NOMO-1 treated with dmso at 0.1 percent for 144 hours (cell line): ENCODE results near the gene PCDH9.

Source experiments
- DNase-seq: peaks from one replicate; lab custom pipeline; 2025; ENCODE audit not compliant: unreplicated experiment; lab: John Stamatoyannopoulos, UW

The PCDH9 gene

GRCh38 chr13:66618702-66619101, 611.4 kb downstream of the PCDH9 start:
- no peak for DNase-seq

DNA sequence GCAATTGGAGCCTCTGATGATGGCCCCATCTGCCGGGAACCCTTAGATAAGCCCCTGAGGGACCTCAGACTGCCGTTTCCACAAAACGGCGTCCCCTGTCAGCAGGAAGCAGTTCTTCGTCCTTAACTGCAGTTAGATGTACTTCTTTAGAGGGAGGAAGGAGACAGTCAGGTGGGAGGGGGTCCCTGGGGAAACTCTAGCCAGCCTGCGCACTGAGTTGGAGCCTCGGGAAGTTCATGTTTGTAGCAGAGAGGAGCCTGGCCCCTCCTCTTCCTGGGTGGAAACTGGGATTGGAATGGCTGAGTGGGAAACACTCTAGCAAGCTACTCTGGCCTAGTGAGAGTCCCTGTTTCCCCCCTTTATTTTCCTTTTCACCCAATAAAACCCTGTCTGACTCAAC, 612.4 kb downstream of the PCDH9 start:
- no peak for DNase-seq

- DNase-seq = no peak
Observed at GRCh38 chr13:66612983-66613382, 617.2 kb downstream of the PCDH9 start.

- peak; percentile 58 for DNase-seq
Observed at GRCh38 chr13:66586489-66586888, 643.6 kb downstream of the PCDH9 start.

- DNase-seq = no peak
Observed at GRCh38 chr13:66585669-66586203, 644.4 kb downstream of the PCDH9 start.

GRCh38 chr13:66581675-66582074, 648.5 kb downstream of the PCDH9 start:
- no peak for DNase-seq

DNA sequence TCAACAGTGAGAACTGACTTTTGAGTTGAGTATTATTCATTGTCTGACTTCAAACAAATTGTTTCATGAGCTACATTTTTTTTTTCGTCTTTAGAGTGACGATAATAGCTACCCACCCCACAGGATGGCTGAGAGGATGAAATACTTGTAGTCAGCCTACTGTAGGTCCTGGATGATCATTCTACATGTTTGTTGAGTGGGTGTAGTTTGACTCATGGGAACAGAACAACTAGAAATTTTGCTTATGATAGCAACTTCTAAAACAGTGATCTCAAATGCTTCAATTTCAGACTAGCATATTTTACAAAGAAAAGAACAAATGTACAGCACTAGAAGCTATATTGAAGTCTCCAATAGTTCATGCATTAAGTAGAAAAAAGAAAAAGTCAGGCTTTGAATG, 651.8 kb downstream of the PCDH9 start:
- no peak for DNase-seq

- DNase-seq = no peak
Observed at GRCh38 chr13:66577358-66577757, 652.8 kb downstream of the PCDH9 start.

DNA sequence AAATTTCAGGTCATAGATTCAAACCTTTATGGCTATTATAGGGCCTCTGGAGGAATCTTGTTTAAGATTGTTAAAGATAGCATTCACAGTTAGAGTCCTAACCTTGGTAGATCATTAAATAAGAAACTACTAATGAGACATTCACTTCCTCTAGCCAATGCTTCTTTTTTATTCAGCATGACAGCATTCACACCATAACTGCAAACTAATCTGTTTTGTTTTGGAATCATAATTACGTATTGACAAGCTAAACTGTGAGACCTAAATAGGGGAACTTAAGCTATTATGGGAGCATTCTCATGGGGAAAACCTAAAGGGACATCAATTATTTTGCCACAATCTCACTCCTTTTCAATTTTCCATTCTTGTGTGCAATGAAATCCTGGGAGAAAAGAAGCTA, 653.8 kb downstream of the PCDH9 start:
- no peak for DNase-seq

DNA sequence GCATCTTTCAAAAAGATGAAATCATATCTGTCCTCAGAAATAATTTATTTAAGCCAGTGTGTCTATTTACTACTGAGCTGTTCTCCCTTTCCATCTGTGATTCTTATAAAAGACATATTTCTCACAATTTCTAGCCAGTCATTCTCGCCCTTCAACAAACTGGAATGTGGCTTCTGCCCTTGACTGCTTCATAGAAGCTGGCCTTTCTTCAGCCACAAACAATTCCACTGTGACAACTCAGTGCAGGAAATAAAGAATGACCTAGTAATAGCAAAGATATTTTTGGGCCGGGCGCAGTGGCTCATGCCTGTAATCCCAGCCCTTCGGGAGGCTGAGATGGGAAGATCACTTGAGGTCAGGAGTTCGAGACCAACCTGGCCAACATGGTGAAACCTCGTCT, 655.5 kb downstream of the PCDH9 start:
- DNase-seq = no peak

- DNase-seq = no peak
Observed at GRCh38 chr13:66567899-66568612, 662.1 kb downstream of the PCDH9 start.

GRCh38 chr13:66565279-66565678, 664.9 kb downstream of the PCDH9 start:
- DNase-seq = no peak

GRCh38 chr13:66563076-66563475, 667.1 kb downstream of the PCDH9 start:
- DNase-seq = no peak

DNA sequence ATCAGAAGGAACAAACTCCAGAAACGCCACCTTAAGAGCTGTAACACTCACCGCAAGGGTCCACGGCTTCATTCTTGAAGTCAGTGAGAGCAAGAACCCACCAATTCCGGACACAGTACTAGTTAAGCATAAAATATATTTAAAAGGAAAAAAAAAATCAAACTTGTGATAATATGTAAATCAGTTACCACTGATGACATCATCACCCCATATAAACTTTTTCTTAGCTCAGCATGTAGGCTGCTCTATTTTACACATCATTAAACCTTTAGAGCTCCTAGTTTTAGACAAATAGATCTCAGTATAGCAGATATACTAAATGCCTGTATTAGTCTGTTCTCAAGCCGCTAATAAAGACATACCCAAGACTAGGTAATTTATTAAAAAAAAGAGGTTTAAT, 668.1 kb downstream of the PCDH9 start:
- no peak for DNase-seq

DNA sequence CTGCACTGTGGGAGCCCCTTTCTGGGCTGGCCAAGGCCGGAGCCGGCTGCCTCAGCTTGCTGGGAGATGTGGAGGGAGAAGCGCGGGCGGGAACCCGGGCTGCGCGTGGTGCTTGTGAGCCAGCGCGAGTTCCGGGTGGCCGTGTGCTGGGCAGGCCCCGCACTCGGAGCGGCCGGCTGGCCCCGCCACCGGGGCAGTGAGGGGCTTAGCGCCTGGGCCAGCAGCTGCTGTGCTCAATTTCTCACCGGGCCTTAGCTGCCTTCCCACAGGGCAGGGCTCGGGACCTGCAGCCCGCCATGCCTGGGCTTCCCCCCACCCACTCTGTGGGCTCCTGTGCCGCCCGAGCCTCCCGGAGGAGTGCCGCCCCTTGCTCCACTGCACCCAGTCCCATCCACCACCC, 669.1 kb downstream of the PCDH9 start:
- no peak for DNase-seq

DNA sequence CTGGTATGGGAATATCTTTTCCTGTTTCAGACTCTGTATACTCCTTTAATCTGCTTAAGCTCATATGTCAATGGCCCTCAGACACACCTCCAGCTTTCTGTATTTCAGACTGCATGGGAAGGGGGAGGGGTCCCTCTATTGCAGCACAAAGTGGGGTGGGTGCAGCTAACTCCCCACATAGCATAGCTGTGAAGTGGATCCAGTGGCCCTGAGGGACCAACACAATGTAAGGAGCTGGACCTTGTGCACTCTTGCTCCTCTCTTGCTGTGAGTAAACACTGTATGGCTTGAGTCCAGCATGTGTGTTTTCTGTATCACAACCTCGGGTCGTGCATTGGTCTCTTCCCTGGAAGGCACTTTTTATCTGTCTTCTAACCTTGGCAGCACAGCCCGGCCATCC, 669.9 kb downstream of the PCDH9 start:
- DNase-seq = no peak

DNA sequence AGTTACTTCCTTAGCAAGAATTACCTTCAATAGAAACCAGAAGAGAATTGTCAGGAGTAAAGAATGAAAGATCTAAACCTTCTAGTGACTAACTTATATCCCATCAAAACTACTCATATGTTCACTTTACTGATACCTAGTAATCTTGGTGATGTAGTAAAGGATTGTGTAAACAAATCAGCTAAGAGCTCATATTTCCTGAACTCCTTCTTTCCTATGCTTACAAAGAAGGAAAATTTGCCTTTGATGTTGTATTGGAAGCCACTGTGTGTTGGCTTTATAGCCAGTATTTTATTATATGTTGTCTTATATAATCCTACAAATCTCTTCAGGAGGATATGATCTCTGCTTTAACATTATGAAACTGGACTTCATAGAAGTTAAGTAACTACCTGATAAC, 671.0 kb downstream of the PCDH9 start:
- no peak for DNase-seq

DNA sequence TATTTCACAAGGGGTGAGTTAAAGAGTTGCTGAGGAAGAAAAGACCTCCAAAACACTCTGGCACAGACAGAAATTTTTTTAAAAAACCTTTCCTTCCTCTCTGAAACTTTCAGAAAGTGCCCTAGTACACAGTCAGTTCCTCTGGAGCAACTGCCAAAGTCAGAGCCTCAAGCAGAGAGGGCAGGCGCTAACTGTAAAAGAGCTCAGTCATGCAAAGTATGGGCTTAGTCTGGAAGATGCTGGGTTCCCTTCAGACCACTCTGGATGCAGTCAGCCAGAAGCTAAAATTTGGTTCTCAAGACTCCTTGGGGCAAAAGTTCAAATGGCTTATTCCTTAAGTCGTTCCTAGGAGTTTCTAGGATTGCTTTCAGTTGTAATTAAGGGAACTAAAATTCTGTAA, 671.6 kb downstream of the PCDH9 start:
- peak; percentile 71 for DNase-seq

- DNase-seq = no peak
Observed at GRCh38 chr13:66557357-66557756, 672.8 kb downstream of the PCDH9 start.

- DNase-seq = no peak
Observed at GRCh38 chr13:66556306-66556705, 673.8 kb downstream of the PCDH9 start.

GRCh38 chr13:66553391-66553790, 676.7 kb downstream of the PCDH9 start:
- no peak for DNase-seq

DNA sequence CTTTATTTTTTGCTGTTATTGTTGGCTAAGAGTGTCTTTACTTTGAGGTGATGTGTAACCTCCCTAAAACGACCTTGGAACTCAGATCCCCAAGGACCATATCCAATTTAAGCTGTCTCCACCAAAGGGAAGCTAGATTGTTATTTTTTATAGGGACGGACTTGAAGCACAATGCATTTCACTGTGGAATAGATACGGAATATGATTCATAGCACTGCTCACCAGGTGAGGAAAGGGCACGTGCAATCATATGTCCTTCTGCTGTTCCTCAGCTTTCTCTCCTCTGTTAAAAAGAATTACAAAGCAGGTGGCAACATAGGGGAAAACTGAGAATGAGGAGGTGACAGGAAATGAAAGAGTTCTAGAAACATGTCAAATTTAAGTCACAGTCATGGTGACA, 679.0 kb downstream of the PCDH9 start:
- DNase-seq = no peak

- DNase-seq = no peak
Observed at GRCh38 chr13:66547685-66548084, 682.5 kb downstream of the PCDH9 start.
